GM12878 (cell line): ENCODE data around the gene HOXB2. TPM values are rescaled to one million over a fixed set of nuclear protein-coding genes. Genes with fewer than 3 reads are reported as not detected.

ENCODE experiments used
- IRF4 ChIP-seq: IDR thresholded peaks from 2 replicates; pipeline ENCODE4 v1.6.1; 2011; ENCODE audit warnings: low read depth, low read length
- MEF2B ChIP-seq: fragments of 450-650 bp; IDR thresholded peaks from 2 replicates; pipeline ENCODE4 v1.6.1; 2018; ENCODE audit warnings: mild to moderate bottlenecking, moderate library complexity; ENCODE audit not compliant: partially characterized antibody, poor library complexity, severe bottlenecking
- MTA2 ChIP-seq: fragments of 450-650 bp; IDR thresholded peaks from 2 replicates; pipeline ENCODE4 v1.6.1; 2016; ENCODE audit warnings: low read depth, mild to moderate bottlenecking, moderate library complexity
- NR2F1 ChIP-seq: fragments of 450-650 bp; conservative IDR thresholded peaks from 2 replicates; pipeline ENCODE4 v1.6.1; 2017; ENCODE audit warnings: mild to moderate bottlenecking
- PRDM15 ChIP-seq: fragments of 450-650 bp; formaldehyde crosslinking; IDR thresholded peaks from 2 replicates; pipeline ENCODE4 v1.4.0; 2020; ENCODE audit warnings: mild to moderate bottlenecking, moderate library complexity
- SP1 ChIP-seq: IDR thresholded peaks from one replicate; pipeline ENCODE4 v1.6.1; 2011; ENCODE audit warnings: low read depth, low read length
- SUPT20H ChIP-seq: IDR thresholded peaks from 2 replicates; pipeline ENCODE4 v1.6.1; 2011; ENCODE audit warnings: low read depth, mild to moderate bottlenecking, low read length, moderate library complexity, borderline replicate concordance; ENCODE audit not compliant: control insufficient read depth
- ZNF274 ChIP-seq: IDR thresholded peaks from one replicate; pipeline ENCODE4 v1.8.0; 2011; ENCODE audit not compliant: insufficient read length, insufficient read depth
- ZNF384 ChIP-seq: IDR thresholded peaks from 2 replicates; pipeline ENCODE4 v1.6.1; 2012; ENCODE audit warnings: low read depth, mild to moderate bottlenecking, low read length, improper control_type of control experiment, borderline replicate concordance
- polyA plus RNA-seq, 11 experiments: library from polyadenylated mRNA; depleted of rRNA in 4 of 11; unstranded in 6 of 11; stranded (reverse) in 5 of 11; fragments of >200 nt; fragmentation: Nextera tagmentation in 4 of 11; fragmentation: Illumina TruSeq in 1 of 11; extraction: Ambion mirVana in 4 of 11; extraction: Trizol in 1 of 11; gene quantifications; 1 replicate in 1 of 11; 2 replicates in 10 of 11; pipeline versions ENCODE4 v1.2.1 to v1.2.3, GENCODE V29; 2011 to 2016; ENCODE audit warnings: inconsistent platforms in 2 of 11, missing spikeins in 2 of 11, low read depth in 1 of 11
- total RNA-seq, 4 experiments: library from RNA; depleted of rRNA in 3 of 4; stranded (reverse); fragments of >200 nt in 3 of 4; fragmentation: Illumina TruSeq in 1 of 4; extraction: Trizol in 1 of 4; gene quantifications; 2 replicates each; pipeline versions ENCODE4 v1.2.1 to v1.2.3, GENCODE V29; 2013 to 2021
- TF ChIP-seq, protein P1 (sequence below): fragments of 450-650 bp; IDR thresholded peaks from 2 replicates; pipeline ENCODE4 v1.6.1; 2017; ENCODE audit warnings: low read depth, mild to moderate bottlenecking, moderate library complexity

Gene HOXB2
- total and polyA plus RNA-seq, 10 of the 15 experiments (the other 5 are each of a cell fraction or from before 2014, with no cell fraction given), result 0.16 to 8.8 (median 2.3) TPM

DNA sequence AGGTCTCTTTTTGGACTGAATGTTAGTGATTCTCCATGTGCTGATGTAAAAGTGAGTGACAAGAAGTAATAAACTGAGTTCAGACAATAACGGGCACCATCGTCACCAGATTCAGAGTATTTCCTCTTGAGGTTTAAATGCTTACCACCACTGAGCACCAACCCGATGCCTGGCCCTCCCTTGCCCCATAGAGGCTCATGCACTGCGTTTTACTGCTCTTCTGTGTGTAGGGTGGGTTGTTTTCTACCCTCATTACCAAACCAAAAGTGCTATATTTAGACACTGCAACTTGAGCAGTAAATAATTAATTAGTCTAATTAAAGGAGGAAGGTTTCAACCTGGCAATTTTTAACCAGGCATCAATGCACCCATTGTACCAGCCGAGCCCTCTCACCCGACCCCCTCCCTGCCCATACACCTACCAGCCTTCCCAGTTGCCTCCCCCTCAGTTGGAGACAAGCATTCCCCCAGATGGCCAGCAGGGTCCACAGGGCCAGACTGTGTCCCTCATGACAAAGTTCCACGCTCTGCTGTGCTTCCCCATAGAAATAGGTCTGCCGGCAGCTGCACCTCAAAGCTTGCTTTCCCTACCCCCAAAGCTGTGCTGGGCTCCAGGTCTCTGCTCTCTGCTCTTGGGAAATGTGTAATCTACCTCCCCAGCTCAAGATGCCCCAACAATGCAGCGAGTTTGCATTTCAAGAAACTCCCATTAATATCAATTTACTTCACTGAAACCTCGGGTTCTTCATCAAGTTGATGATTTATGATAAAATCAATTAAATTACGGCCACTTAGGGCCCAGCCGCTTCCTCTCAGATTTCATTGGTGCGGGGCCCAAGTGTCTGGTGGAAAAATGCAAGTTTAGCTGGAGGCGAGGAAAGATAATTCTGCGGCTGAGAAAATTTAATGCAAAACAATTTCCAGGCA, 17.2 kb upstream of the HOXB2 start (continued):
- TF ChIP-seq, protein P1, sequence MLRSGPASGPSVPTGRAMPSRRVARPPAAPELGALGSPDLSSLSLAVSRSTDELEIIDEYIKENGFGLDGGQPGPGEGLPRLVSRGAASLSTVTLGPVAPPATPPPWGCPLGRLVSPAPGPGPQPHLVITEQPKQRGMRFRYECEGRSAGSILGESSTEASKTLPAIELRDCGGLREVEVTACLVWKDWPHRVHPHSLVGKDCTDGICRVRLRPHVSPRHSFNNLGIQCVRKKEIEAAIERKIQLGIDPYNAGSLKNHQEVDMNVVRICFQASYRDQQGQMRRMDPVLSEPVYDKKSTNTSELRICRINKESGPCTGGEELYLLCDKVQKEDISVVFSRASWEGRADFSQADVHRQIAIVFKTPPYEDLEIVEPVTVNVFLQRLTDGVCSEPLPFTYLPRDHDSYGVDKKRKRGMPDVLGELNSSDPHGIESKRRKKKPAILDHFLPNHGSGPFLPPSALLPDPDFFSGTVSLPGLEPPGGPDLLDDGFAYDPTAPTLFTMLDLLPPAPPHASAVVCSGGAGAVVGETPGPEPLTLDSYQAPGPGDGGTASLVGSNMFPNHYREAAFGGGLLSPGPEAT, result 0 out of 2 replicates have a peak, but pooled peaks have one; percentile 32
- TF ChIP-seq IRF4, result no peak
- no peak for TF ChIP-seq ZNF274
- TF ChIP-seq NR2F1, result peak; percentile 31; the same call in 1 of the 2 replicates
- peak; percentile 88 for TF ChIP-seq MEF2B
- peak; percentile 98 for TF ChIP-seq MTA2
- no peak for TF ChIP-seq SP1
- no peak for TF ChIP-seq SUPT20H
- no peak for TF ChIP-seq PRDM15 (CRISPR knock-in tag)
- TF ChIP-seq ZNF384, result no peak
